Measurements from ENCODE around the gene HSD3B7. TPM values are rescaled to one million over a fixed set of nuclear protein-coding genes. Genes with fewer than 3 reads are reported as not detected.

HSD3B7 gene
- total RNA-seq, 1 experiment from 2014 or later: 5.5 TPM

- Histone ChIP-seq H2BK15ac (ENCODE audit: low read depth, low read length) (no peak overlapping the region), H4K5ac (ENCODE audit: insufficient read length, low read depth, low read length) (no peak overlapping the region), H3K4ac (ENCODE audit: low read depth, low read length) (no peak overlapping the region), H3K79me1 (ENCODE audit: insufficient read depth, low read depth, low read length, poor library complexity, severe bottlenecking) (no peaks in the 10 kb centered on the region), H3K14ac (ENCODE audit: insufficient read depth, low read length) (no peak overlapping the region), H2BK120ac (ENCODE audit: low read depth, low read length, poor library complexity, severe bottlenecking) (no peak overlapping the region), H4K91ac (ENCODE audit: insufficient read length, low read depth, low read length) (no peak overlapping the region), H3K9me3 (ENCODE audit: control insufficient read depth, low read depth, low read length) (no peaks in the 10 kb centered on the region), H3K56ac (ENCODE audit: insufficient read length, low read depth, low read length) (no peak overlapping the region), H3K27ac (ENCODE audit: insufficient read length, low read depth, low read length) (no peak overlapping the region), H3K79me2 (ENCODE audit: insufficient read depth, low read length) (no peaks in the 10 kb centered on the region; the same call in 1 of the 2 replicates), H3T11ph (ENCODE audit: low read length) (no peak overlapping the region), H4K8ac (replicated peaks; ENCODE audit: insufficient read length, low read depth, low read length) (no peak overlapping the region), H2BK20ac (ENCODE audit: low read depth, low read length, poor library complexity, severe bottlenecking) (no peak overlapping the region), H3K23ac (ENCODE audit: insufficient read length, low read depth, low read length) (no peak overlapping the region), H4K20me1 (ENCODE audit: control insufficient read depth, insufficient read depth, insufficient read length) (no peaks in the 10 kb centered on the region), H2AFZ (ENCODE audit: low read length) (no peak overlapping the region), H3K4me1 (ENCODE audit: insufficient read depth, low read length) (no peaks in the 10 kb centered on the region), H2BK12ac (ENCODE audit: insufficient read length, low read depth, low read length) (no peak overlapping the region), H3K27me3 (ENCODE audit: insufficient read depth, low read length) (no peaks in the 10 kb centered on the region), H3K4me2 (ENCODE audit: insufficient read depth, insufficient read length, low read length) (no peak overlapping the region), H3K23me2 (ENCODE audit: insufficient read length, low read depth, low read length, poor library complexity, severe bottlenecking) (peaks cover 12% of the 10 kb centered on the region), H3K9ac (ENCODE audit: extremely low read depth, insufficient read length, low read length) (no peak overlapping the region), H2BK5ac (ENCODE audit: insufficient read length, low read length) (no peak overlapping the region), H3K18ac (ENCODE audit: insufficient read length, low read depth, low read length) (no peak overlapping the region), H2AK5ac (ENCODE audit: insufficient read length, low read length) (no peak overlapping the region)
- Mint-ChIP-seq H3K27me3 (ENCODE audit: low read depth) (peaks cover 10% of the 10 kb centered on the region; the same call in 1 of the 2 replicates), H3K36me3 (ENCODE audit: insufficient read depth in 1 of 3, low read depth in 3 of 3) (0 out of 7 replicates have a peak, but pooled peaks cover 0 to 3% (median 0%) of the 10 kb centered on the region in 3 experiments), H3K27ac (no peak overlapping the region), H3K4me3 (no peak overlapping the region), H3K4me1 (peaks cover 18 to 25% of the 10 kb centered on the region in 2 experiments), H3K9me3 (no peaks in the 10 kb centered on the region)
- no peak for TF ChIP-seq CTCF (conservative IDR thresholded peaks at IDR 0.05)
- WGBS (ENCODE audit: extremely low coverage, insufficient read length, low lambda C conversion rate): no CpG with 5 or more reads among the region's 19 CpGs
- DNase-seq: no peak
Measured at GRCh38 chr16:31000671-31001382, 15.8 kb downstream of the HSD3B7 start.
